Neural progenitor cell (in vitro differentiated cells): ENCODE data around the gene CCDC126. TPM values are rescaled to one million over a fixed set of nuclear protein-coding genes. Genes with fewer than 3 reads are reported as not detected.

ENCODE experiments used
- DNase-seq: peaks from one replicate; pipeline ENCODE4 v3.0.0-alpha.2; 2016; ENCODE audit warnings: low spot score
- H2AFZ ChIP-seq: fragments of 200-600 bp; sonication (generic); replicated peaks from 2 replicates; pipeline ENCODE4 v1.6.1; 2016; ENCODE audit warnings: antibody characterized with exemption
- H3F3A ChIP-seq: fragments of 200-600 bp; sonication (generic); 2 replicates; pipeline ENCODE4 v1.6.1; 2016; ENCODE audit warnings: antibody characterized with exemption, low read depth
- H3K27ac ChIP-seq: fragments of 200-600 bp; sonication (generic); 2 replicates; pipeline ENCODE4 v1.5.1; 2016; ENCODE audit warnings: mild to moderate bottlenecking
- H3K27me3 ChIP-seq: fragments of 200-600 bp; sonication (generic); 2 replicates; pipeline ENCODE4 v1.6.1; 2016; ENCODE audit warnings: mild to moderate bottlenecking, moderate library complexity
- H3K36me3 ChIP-seq: fragments of 200-600 bp; sonication (generic); 2 replicates; pipeline ENCODE4 v1.5.1; 2016
- H3K4me1 ChIP-seq: fragments of 200-600 bp; sonication (generic); 2 replicates; pipeline ENCODE4 v1.6.1; 2016; ENCODE audit warnings: mixed run types
- H3K4me2 ChIP-seq: fragments of 200-600 bp; sonication (generic); 2 replicates; pipeline ENCODE4 v1.6.1; 2016
- H3K4me3 ChIP-seq: fragments of 200-600 bp; sonication (generic); 2 replicates; pipeline ENCODE4 v1.5.1; 2016
- H3K79me2 ChIP-seq: fragments of 200-600 bp; sonication (generic); 2 replicates; pipeline ENCODE4 v1.6.1; 2016; ENCODE audit warnings: low read depth
- H3K9ac ChIP-seq: fragments of 200-600 bp; sonication (generic); 2 replicates; pipeline ENCODE4 v1.6.1; 2016
- H3K9me3 ChIP-seq: fragments of 200-600 bp; sonication (generic); 2 replicates; pipeline ENCODE4 v1.5.1; 2016; ENCODE audit warnings: low read depth
- H4K20me1 ChIP-seq: fragments of 200-600 bp; sonication (generic); 2 replicates; pipeline ENCODE4 v1.6.1; 2016; ENCODE audit warnings: low read depth
- H3K27ac Mint-ChIP-seq: 3 replicates; pipeline ENCODE4 v1.8.0; 2021; ENCODE audit warnings: mixed read lengths
- H3K27me3 Mint-ChIP-seq: 2 replicates; pipeline ENCODE4 v1.8.0; 2022; ENCODE audit warnings: low read depth, mild to moderate bottlenecking, inconsistent platforms, moderate library complexity, mixed read lengths; ENCODE audit not compliant: insufficient read depth
- H3K36me3 Mint-ChIP-seq: 3 replicates; pipeline ENCODE4 v1.8.0; 2021; ENCODE audit warnings: mixed read lengths
- H3K4me1 Mint-ChIP-seq: 3 replicates; pipeline ENCODE4 v1.8.0; 2021; ENCODE audit warnings: mixed read lengths
- H3K4me3 Mint-ChIP-seq: 3 replicates; pipeline ENCODE4 v1.8.0; 2021; ENCODE audit warnings: mild to moderate bottlenecking, moderate library complexity, mixed read lengths
- H3K9me3 Mint-ChIP-seq: 3 replicates; pipeline ENCODE4 v1.8.0; 2020; ENCODE audit warnings: mixed read lengths
- CTCF ChIP-seq: fragments of 200-600 bp; sonication (generic); IDR thresholded peaks from 2 replicates; pipeline ENCODE4 v1.5.1; 2017; ENCODE audit warnings: antibody characterized with exemption, mild to moderate bottlenecking
- EZH2 ChIP-seq: fragments of 200-600 bp; sonication (generic); IDR thresholded peaks from 2 replicates; pipeline ENCODE4 v1.6.1; 2017; ENCODE audit warnings: antibody characterized with exemption, mild to moderate bottlenecking, moderate library complexity
- EZH2phosphoT487 ChIP-seq: fragments of 200-600 bp; sonication (generic); IDR thresholded peaks from 2 replicates; pipeline ENCODE4 v1.6.1; 2017; ENCODE audit warnings: antibody characterized with exemption
- total RNA-seq: library from RNA; depleted of rRNA; stranded (reverse); fragments of >200 nt; gene quantifications from 2 replicates; pipeline ENCODE4 v1.2.3, GENCODE V29; 2015; ENCODE audit warnings: low replicate concordance

The CCDC126 gene
- total RNA-seq, 1 donor from 2014 or later = 23.8 TPM

- Histone ChIP-seq H3K9me3 (no peaks in the 10 kb centered on the region), H3K27me3 (peaks cover 16% of the 10 kb centered on the region), H3K4me1 (peaks cover 12% of the 10 kb centered on the region), H2AFZ (peak overlapping the region; percentile 93), H3K4me3 (peak overlapping the region; percentile 69), H3F3A (peaks cover 14% of the 10 kb centered on the region), H3K9ac (peak overlapping the region; percentile 70), H4K20me1 (no peaks in the 10 kb centered on the region), H3K79me2 (peaks cover 23% of the 10 kb centered on the region), H3K4me2 (peak overlapping the region; percentile 86), H3K36me3 (no peaks in the 10 kb centered on the region), H3K27ac (no peak overlapping the region)
- peak overlapping the region; percentile 83 for H3K27ac Mint-ChIP-seq
- no peak for DNase-seq
- peaks cover 4% of the 10 kb centered on the region for H3K27me3 Mint-ChIP-seq
- TF ChIP-seq CTCF (no peak), EZH2 (no peak), EZH2phosphoT487 (no peak)
- peaks cover 2% of the 10 kb centered on the region for H3K9me3 Mint-ChIP-seq
- H3K4me3 Mint-ChIP-seq = peak overlapping the region; percentile 92
- no peaks in the 10 kb centered on the region for H3K36me3 Mint-ChIP-seq
- peaks cover 28% of the 10 kb centered on the region for H3K4me1 Mint-ChIP-seq
These were observed 1.1 kb downstream of the CCDC126 start for GRCh38 chr7:23598296-23598695.

GRCh38 chr7:23600236-23600635 is 3.1 kb downstream of the CCDC126 start:
- H3K9ac ChIP-seq = no peak overlapping the region
- H2AFZ ChIP-seq = no peak overlapping the region
- H4K20me1 ChIP-seq = no peaks in the 10 kb centered on the region
- peaks cover 23% of the 10 kb centered on the region for H3K79me2 ChIP-seq
- TF ChIP-seq CTCF = no peak
- no peak for TF ChIP-seq EZH2phosphoT487
- TF ChIP-seq EZH2 = no peak
- no peaks in the 10 kb centered on the region for H3K36me3 ChIP-seq
- H3K27me3 ChIP-seq = peaks cover 16% of the 10 kb centered on the region
- peaks cover 2% of the 10 kb centered on the region for H3K9me3 Mint-ChIP-seq
- peaks cover 4% of the 10 kb centered on the region for H3K27me3 Mint-ChIP-seq
- H3F3A ChIP-seq = peaks cover 14% of the 10 kb centered on the region
- no peaks in the 10 kb centered on the region for H3K9me3 ChIP-seq
- peak overlapping the region; percentile 14 for H3K4me3 Mint-ChIP-seq
- peaks cover 4% of the 10 kb centered on the region for H3K36me3 Mint-ChIP-seq
- no peak for DNase-seq
- H3K4me1 ChIP-seq = peaks cover 15% of the 10 kb centered on the region
- no peak overlapping the region for H3K4me2 ChIP-seq
- no peak overlapping the region for H3K27ac Mint-ChIP-seq
- no peak overlapping the region for H3K4me3 ChIP-seq
- no peak overlapping the region for H3K27ac ChIP-seq
- H3K4me1 Mint-ChIP-seq = peaks cover 32% of the 10 kb centered on the region

- Histone ChIP-seq H3F3A (no peaks in the 10 kb centered on the region), H3K27ac (no peak overlapping the region)
These were observed 6.6 kb downstream of the CCDC126 start for GRCh38 chr7:23603632-23604295.

More at GRCh38 chr7:23603632-23604295, 6.6 kb downstream of the CCDC126 start:
- Mint-ChIP-seq H3K9me3 (peaks cover 3% of the 10 kb centered on the region), H3K4me1 (peaks cover 33% of the 10 kb centered on the region), H3K36me3 (peaks cover 12% of the 10 kb centered on the region), H3K4me3 (no peak overlapping the region), H3K27ac (no peak overlapping the region), H3K27me3 (peaks cover 1% of the 10 kb centered on the region)
- H3K4me2 ChIP-seq = no peak overlapping the region
- H3K4me3 ChIP-seq = no peak overlapping the region
- no peak overlapping the region for H3K9ac ChIP-seq
- peaks cover 16% of the 10 kb centered on the region for H3K79me2 ChIP-seq
- no peak overlapping the region for H2AFZ ChIP-seq
- H3K36me3 ChIP-seq = no peaks in the 10 kb centered on the region
- TF ChIP-seq CTCF (no peak), EZH2phosphoT487 (no peak), EZH2 (no peak)
- no peaks in the 10 kb centered on the region for H3K9me3 ChIP-seq
- no peaks in the 10 kb centered on the region for H4K20me1 ChIP-seq
- no peaks in the 10 kb centered on the region for H3K27me3 ChIP-seq
- DNase-seq = no peak
- H3K4me1 ChIP-seq = peaks cover 15% of the 10 kb centered on the region
